Thoracic aorta (tissue), 2 donors: ENCODE data around the gene CFAP97D2. TPM values are rescaled to one million over a fixed set of nuclear protein-coding genes. Genes with fewer than 3 reads are reported as not detected.
"Not testable (repeated sequence)": the region's sequence is repeated elsewhere in the genome, so short reads cannot be mapped to it uniquely, and the experiment has no call there.

Experiments used
- ATAC-seq: fragments of 150-250 bp; one replicate; pipeline ENCODE4 v1.8.0; 2017; ENCODE audit warnings: low read depth; ENCODE audit not compliant: insufficient number of reproducible peaks, low FRiP score
- DNase-seq: peaks from one replicate; pipeline ENCODE4 v3.0.0-alpha.2; 2020; ENCODE audit warnings: low spot score
- H3K27ac ChIP-seq, 2 donors: fragments of 200-600 bp; sonication (generic); 1 replicate in 1 of 2; 2 replicates in 1 of 2; pipeline ENCODE4 v1.5.1; 2016; ENCODE audit warnings: mild to moderate bottlenecking in 2 of 2, moderate library complexity in 2 of 2
- H3K27me3 ChIP-seq: fragments of 200-600 bp; sonication (generic); replicated peaks from 2 replicates; pipeline ENCODE4 v1.6.0; 2016; ENCODE audit warnings: mild to moderate bottlenecking; ENCODE audit not compliant: insufficient read depth
- H3K36me3 ChIP-seq: fragments of 200-600 bp; sonication (generic); one replicate; pipeline ENCODE4 v1.5.1; 2016
- H3K4me1 ChIP-seq, 2 donors: fragments of 200-600 bp; sonication (generic); 1 replicate in 1 of 2; 2 replicates in 1 of 2; pipeline versions ENCODE4 v1.5.1 to v1.6.0; 2016; ENCODE audit warnings: low read depth in 2 of 2, mild to moderate bottlenecking in 1 of 2; ENCODE audit not compliant: control insufficient read depth in 1 of 2
- H3K4me3 ChIP-seq: fragments of 200-600 bp; sonication (generic); 2 replicates; pipeline ENCODE4 v1.5.1; 2016; ENCODE audit warnings: mild to moderate bottlenecking
- H3K9me3 ChIP-seq: fragments of 200-600 bp; sonication (generic); 2 replicates; pipeline ENCODE4 v1.5.1; 2016
- CTCF ChIP-seq: fragments of 200-600 bp; sonication (generic); IDR thresholded peaks from one replicate; pipeline ENCODE4 v1.5.1; 2019; ENCODE audit warnings: antibody characterized with exemption
- total RNA-seq, 2 donors: library from RNA; depleted of rRNA; stranded (reverse); fragments of >200 nt; gene quantifications; one replicate each; pipeline versions ENCODE4 v1.1.0 to v1.2.3, GENCODE V29; 2016

The CFAP97D2 gene
- total RNA-seq, 2 donors from 2014 or later = not detected

- no peak for DNase-seq
Measured at GRCh38 chr13:114131583-114132418, 47.3 kb upstream of the CFAP97D2 start.

GRCh38 chr13:114132419-114133121 lies 46.5 kb upstream of the CFAP97D2 start, which contains the start of gene RASA3:
Gene RASA3 (minus strand): TSS chr13:114132623. CDS start chr13:114132489, 134 bp downstream.
- Histone ChIP-seq H3K27ac (peak within 1 kb of the TSS; percentile 70 to 75), H3K9me3 (no peaks in the 10 kb centered on the region), H3K27me3 (no peaks in the 10 kb centered on the region), H3K4me1 (peaks cover 25 to 35% of the 10 kb centered on the region in 2 donors), H3K4me3 (peak within 1 kb of the TSS; percentile 75), H3K36me3 (no peaks in the 10 kb centered on the region)
- DNase-seq (no peak), ATAC-seq (peak; percentile 45)
- TF ChIP-seq CTCF = no peak

More at GRCh38 chr13:114131583-114132418, 47.3 kb upstream of the CFAP97D2 start:
- no peak for TF ChIP-seq CTCF
- H3K27me3 ChIP-seq = no peaks in the 10 kb centered on the region
- H3K27ac ChIP-seq = peak overlapping the region; percentile 70 to 75
- H3K36me3 ChIP-seq = no peaks in the 10 kb centered on the region
- no peaks in the 10 kb centered on the region for H3K9me3 ChIP-seq
- no peak for ATAC-seq
- H3K4me3 ChIP-seq = peak overlapping the region; percentile 75
- peaks cover 29 to 43% of the 10 kb centered on the region in 2 donors for H3K4me1 ChIP-seq

DNA sequence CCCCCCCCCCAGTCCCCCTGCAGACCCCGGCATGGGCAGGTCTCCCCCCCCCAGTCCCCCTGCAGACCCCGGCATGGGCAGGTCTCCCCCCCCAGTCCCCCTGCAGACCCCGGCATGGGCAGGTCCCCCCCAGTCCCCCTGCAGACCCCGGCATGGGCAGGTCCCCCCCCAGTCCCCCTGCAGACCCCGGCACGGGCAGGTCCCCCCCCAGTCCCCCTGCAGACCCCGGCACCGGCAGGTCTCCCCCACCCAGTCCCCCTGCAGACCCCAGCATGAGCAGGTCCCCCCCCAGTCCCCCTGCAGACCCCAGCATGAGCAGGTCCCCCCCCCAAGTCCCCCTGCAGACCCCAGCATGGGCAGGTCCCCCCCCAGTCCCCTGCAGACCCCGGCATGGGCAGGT lies 45.9 kb upstream of the CFAP97D2 start:
- H3K27ac ChIP-seq, DNase-seq, H3K36me3 ChIP-seq, H3K4me3 ChIP-seq, H3K9me3 ChIP-seq, ATAC-seq, H3K27me3 ChIP-seq: not testable (repeated sequence)
- peaks cover 19 to 29% of the 10 kb centered on the region in 2 donors for H3K4me1 ChIP-seq

- ATAC-seq, H3K36me3 ChIP-seq: not testable (repeated sequence)
- H3K4me1 ChIP-seq = peaks cover 15 to 25% of the 10 kb centered on the region in 2 donors
Measured at GRCh38 chr13:114133552-114133951, 45.5 kb upstream of the CFAP97D2 start.

GRCh38 chr13:114134111-114134943 lies 44.7 kb upstream of the CFAP97D2 start:
- Histone ChIP-seq H3K4me3 (no peak overlapping the region), H3K27ac (peak overlapping the region; percentile 41 to 49), H3K9me3 (no peaks in the 10 kb centered on the region), H3K36me3 (no peaks in the 10 kb centered on the region), H3K27me3 (no peaks in the 10 kb centered on the region), H3K4me1 (peaks cover 13 to 17% of the 10 kb centered on the region in 2 donors)
- no peak for ATAC-seq
- TF ChIP-seq CTCF = no peak
- no peak for DNase-seq

More at GRCh38 chr13:114133552-114133951, 45.5 kb upstream of the CFAP97D2 start:
- not testable (repeated sequence) for H3K9me3 ChIP-seq, H3K27me3 ChIP-seq, H3K4me3 ChIP-seq, DNase-seq, H3K27ac ChIP-seq
